OCI-LY7 (cell line): Measurements from ENCODE around the gene ARSD. TPM values are rescaled to one million over a fixed set of nuclear protein-coding genes. Genes with fewer than 3 reads are reported as not detected.

Experiments
- BruUV-seq: library from RNA; stranded (reverse); fragments of 400-500 nt; replicated peaks from 2 replicates; lab custom pipeline; 2021; lab: Mats Ljungman, UMichigan
- CTCF ChIA-PET: fragments of 300-600 bp; sonication (Branson Sonifier 250); formaldehyde crosslinking; loops from one replicate; lab custom pipeline; 2022; ENCODE audit warnings: antibody characterized with exemption; ENCODE audit not compliant: unreplicated experiment; lab: Charles Lee
- POLR2A ChIA-PET: fragments of 300-600 bp; sonication (Branson Sonifier 250); formaldehyde crosslinking; loops from one replicate; lab custom pipeline; 2022; ENCODE audit warnings: antibody characterized with exemption; lab: Charles Lee
- DNase-seq: peaks from one replicate; pipeline ENCODE4 v3.0.0-alpha.2; 2015; ENCODE audit warnings: low spot score
- H2AFZ ChIP-seq: fragments of 200-600 bp; sonication (generic), shearing (Covaris generic); 2 replicates; pipeline ENCODE4 v1.6.1; 2014; ENCODE audit warnings: mild to moderate bottlenecking, antibody characterized with exemption, low read length, moderate library complexity
- H3K27ac ChIP-seq: fragments of 200-600 bp; sonication (generic); 2 replicates; pipeline ENCODE4 v1.5.1; 2014; ENCODE audit warnings: mixed run types, low read depth, mild to moderate bottlenecking, moderate library complexity, low read length, inconsistent platforms; ENCODE audit not compliant: poor library complexity, severe bottlenecking
- H3K36me3 ChIP-seq: fragments of 200-600 bp; sonication (generic); 2 replicates; pipeline ENCODE4 v1.6.1; 2014; ENCODE audit warnings: mild to moderate bottlenecking, antibody characterized with exemption, low read length, moderate library complexity, mixed read lengths; ENCODE audit not compliant: insufficient read depth
- H3K4me1 ChIP-seq: fragments of 200-600 bp; sonication (generic); 2 replicates; pipeline ENCODE4 v1.5.1; 2014; ENCODE audit warnings: mild to moderate bottlenecking, low read length; ENCODE audit not compliant: insufficient read depth, poor library complexity, severe bottlenecking
- H3K4me2 ChIP-seq: fragments of 200-600 bp; sonication (generic); 2 replicates; pipeline ENCODE4 v1.6.1; 2014; ENCODE audit warnings: mild to moderate bottlenecking, low read length
- H3K4me3 ChIP-seq: fragments of 200-600 bp; sonication (generic); 2 replicates; pipeline ENCODE4 v1.5.1; 2014; ENCODE audit warnings: mild to moderate bottlenecking, low read depth, low read length; ENCODE audit not compliant: poor library complexity, severe bottlenecking
- H3K79me2 ChIP-seq: fragments of 200-600 bp; sonication (generic); 2 replicates; pipeline ENCODE4 v1.6.1; 2016; ENCODE audit warnings: low read depth, mild to moderate bottlenecking, low read length, moderate library complexity, mixed read lengths; ENCODE audit not compliant: insufficient read depth
- H3K9me2 ChIP-seq: fragments of 200-600 bp; sonication (generic); 2 replicates; pipeline ENCODE4 v1.6.1; 2016; ENCODE audit warnings: mild to moderate bottlenecking, low read length, mixed read lengths; ENCODE audit not compliant: insufficient read depth
- H3K9me3 ChIP-seq: fragments of 200-600 bp; sonication (generic); 2 replicates; pipeline ENCODE4 v1.6.1; 2014; ENCODE audit warnings: mild to moderate bottlenecking, mixed run types, low read length, mixed read lengths
- H4K20me1 ChIP-seq: fragments of 200-600 bp; sonication (generic); 2 replicates; pipeline ENCODE4 v1.6.1; 2014; ENCODE audit warnings: mild to moderate bottlenecking, antibody characterized with exemption, low read length, moderate library complexity, mixed read lengths; ENCODE audit not compliant: insufficient read depth
- EZH2phosphoT487 ChIP-seq: fragments of 200-600 bp; sonication (generic); IDR thresholded peaks from 2 replicates; pipeline ENCODE4 v1.6.1; 2018; ENCODE audit warnings: low read depth, borderline replicate concordance, mild to moderate bottlenecking, mixed run types, antibody characterized with exemption, low read length, moderate library complexity, mixed read lengths
- intact Hi-C: fragments of 100-400 bp; cut with micrococcal nuclease; formaldehyde crosslinking; loops from one replicate; pipeline ENCODE4 v1.10.0; 2022; ENCODE audit not compliant: unreplicated experiment
- total RNA-seq, 2 experiments: library from RNA; depleted of rRNA in 1 of 2; stranded (reverse); fragments of >200 nt in 1 of 2; shearing (Covaris generic) in 1 of 2; gene quantifications; 2 replicates each; pipeline ENCODE4 v1.2.3, GENCODE V29; 2014 to 2022
- TF ChIP-seq, protein P1 (sequence below): fragments of 200-600 bp; sonication (generic); conservative IDR thresholded peaks from 2 replicates; pipeline ENCODE4 v1.5.1; 2014; ENCODE audit warnings: mild to moderate bottlenecking, antibody characterized with exemption, low read length, moderate library complexity, mixed read lengths

The ARSD gene
- total RNA-seq, 2 experiments from 2014 or later: not detected

DNA sequence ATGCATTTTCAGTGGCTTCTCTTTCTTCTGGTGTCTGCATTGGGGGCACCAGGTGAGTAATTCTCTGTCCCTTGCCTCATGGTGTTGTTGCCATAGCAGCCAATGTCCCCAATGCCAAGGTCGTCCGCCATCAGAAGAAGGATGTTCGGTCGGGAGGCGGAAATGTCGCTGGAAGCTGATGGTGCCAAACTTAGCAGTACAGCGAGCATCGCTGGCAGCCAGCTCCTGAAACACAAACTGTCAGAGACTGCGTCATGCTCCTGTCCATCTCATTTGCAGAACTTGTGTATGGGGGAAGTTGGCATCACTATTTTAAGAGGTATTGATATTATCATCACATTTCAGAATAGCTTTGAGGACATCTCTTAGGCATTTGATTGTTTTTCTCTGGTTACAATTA is 29.1 kb upstream of the ARSD start:
- POLR2A ChIA-PET: no interaction called here
- H2AFZ ChIP-seq: no peak overlapping the region
- no peak for DNase-seq
- H3K9me2 ChIP-seq: no peaks in the 10 kb centered on the region
- BruUV-seq: no TSS peak
- no peak overlapping the region for H3K4me2 ChIP-seq
- TF ChIP-seq, protein P1, sequence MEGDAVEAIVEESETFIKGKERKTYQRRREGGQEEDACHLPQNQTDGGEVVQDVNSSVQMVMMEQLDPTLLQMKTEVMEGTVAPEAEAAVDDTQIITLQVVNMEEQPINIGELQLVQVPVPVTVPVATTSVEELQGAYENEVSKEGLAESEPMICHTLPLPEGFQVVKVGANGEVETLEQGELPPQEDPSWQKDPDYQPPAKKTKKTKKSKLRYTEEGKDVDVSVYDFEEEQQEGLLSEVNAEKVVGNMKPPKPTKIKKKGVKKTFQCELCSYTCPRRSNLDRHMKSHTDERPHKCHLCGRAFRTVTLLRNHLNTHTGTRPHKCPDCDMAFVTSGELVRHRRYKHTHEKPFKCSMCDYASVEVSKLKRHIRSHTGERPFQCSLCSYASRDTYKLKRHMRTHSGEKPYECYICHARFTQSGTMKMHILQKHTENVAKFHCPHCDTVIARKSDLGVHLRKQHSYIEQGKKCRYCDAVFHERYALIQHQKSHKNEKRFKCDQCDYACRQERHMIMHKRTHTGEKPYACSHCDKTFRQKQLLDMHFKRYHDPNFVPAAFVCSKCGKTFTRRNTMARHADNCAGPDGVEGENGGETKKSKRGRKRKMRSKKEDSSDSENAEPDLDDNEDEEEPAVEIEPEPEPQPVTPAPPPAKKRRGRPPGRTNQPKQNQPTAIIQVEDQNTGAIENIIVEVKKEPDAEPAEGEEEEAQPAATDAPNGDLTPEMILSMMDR: no peak
- no peak for TF ChIP-seq EZH2phosphoT487
- no peaks in the 10 kb centered on the region for H4K20me1 ChIP-seq
- no peaks in the 10 kb centered on the region for H3K79me2 ChIP-seq
- no peak overlapping the region for H3K27ac ChIP-seq
- H3K4me1 ChIP-seq: no peaks in the 10 kb centered on the region
- no peaks in the 10 kb centered on the region for H3K9me3 ChIP-seq
- intact Hi-C loops: no loop called here
- no peaks in the 10 kb centered on the region for H3K36me3 ChIP-seq
- CTCF ChIA-PET: no interaction called here
- no peak overlapping the region for H3K4me3 ChIP-seq

DNA sequence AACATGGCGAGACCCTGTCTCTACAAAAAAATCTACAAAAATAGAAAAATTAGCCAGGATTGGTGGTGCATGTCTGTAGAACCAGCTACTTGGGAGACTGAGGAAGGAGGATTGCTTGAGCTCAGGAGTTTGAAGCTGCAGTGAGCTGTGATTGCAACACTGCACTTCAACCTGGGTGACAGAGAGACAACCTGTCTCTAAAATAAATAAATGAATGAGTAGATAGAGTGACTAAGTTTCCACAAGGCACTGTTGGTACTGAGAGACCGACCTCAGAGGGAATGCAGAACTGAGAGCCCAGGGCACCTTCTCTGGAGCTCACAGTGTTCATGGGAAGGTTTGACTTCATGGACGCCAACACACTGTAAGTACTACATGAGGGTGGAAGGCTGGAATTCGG is 26.7 kb upstream of the ARSD start:
- Histone ChIP-seq H3K9me2 (no peaks in the 10 kb centered on the region), H3K79me2 (no peaks in the 10 kb centered on the region), H3K4me2 (no peak overlapping the region), H3K4me1 (no peaks in the 10 kb centered on the region), H4K20me1 (no peaks in the 10 kb centered on the region), H3K27ac (no peak overlapping the region), H2AFZ (no peak overlapping the region), H3K36me3 (no peaks in the 10 kb centered on the region), H3K4me3 (no peak overlapping the region), H3K9me3 (no peaks in the 10 kb centered on the region)
- TF ChIP-seq EZH2phosphoT487: no peak
- TF ChIP-seq, protein P1: no peak
- intact Hi-C loops: no loop called here
- ChIA-PET CTCF (no interaction called here), POLR2A (no interaction called here)
- DNase-seq: no peak
- no TSS peak for BruUV-seq

DNA sequence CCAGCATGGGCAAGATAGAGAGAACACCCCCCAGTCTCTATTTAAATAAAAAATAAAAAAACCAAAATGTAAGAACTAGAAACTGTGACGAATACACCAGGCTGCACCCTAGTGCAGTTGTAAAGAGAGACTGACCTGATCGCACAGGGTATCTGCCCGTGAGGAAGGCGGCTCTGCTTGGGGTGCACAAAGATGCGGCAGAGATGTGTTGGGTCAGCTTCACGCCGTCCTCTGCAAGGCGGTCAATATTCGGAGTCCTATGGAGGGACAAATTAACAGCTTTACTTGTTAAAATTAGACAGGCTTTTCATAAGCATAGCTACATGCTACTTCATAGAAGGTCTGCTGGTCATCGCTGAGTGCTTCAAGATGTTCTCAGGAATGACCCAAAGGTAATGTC is 26.1 kb upstream of the ARSD start:
- H2AFZ ChIP-seq: no peak overlapping the region
- H3K4me3 ChIP-seq: no peak overlapping the region
- TF ChIP-seq, protein P1: no peak
- TF ChIP-seq EZH2phosphoT487: no peak
- no peak overlapping the region for H3K4me2 ChIP-seq
- POLR2A ChIA-PET: no interaction called here
- no peaks in the 10 kb centered on the region for H3K79me2 ChIP-seq
- no peaks in the 10 kb centered on the region for H3K9me2 ChIP-seq
- no peak for DNase-seq
- no peak overlapping the region for H3K27ac ChIP-seq
- H3K4me1 ChIP-seq: no peaks in the 10 kb centered on the region
- no peaks in the 10 kb centered on the region for H3K9me3 ChIP-seq
- no peaks in the 10 kb centered on the region for H4K20me1 ChIP-seq
- intact Hi-C loops: no loop called here
- no peaks in the 10 kb centered on the region for H3K36me3 ChIP-seq
- CTCF ChIA-PET: no interaction called here
- BruUV-seq: no TSS peak
